HG02884 (cell line): ENCODE results near the gene PPP1R3D.
"Not testable (repeated sequence)": the region's sequence is repeated elsewhere in the genome, so short reads cannot be mapped to it uniquely, and the experiment has no call there.

Experiments used
- ATAC-seq: cut with Tn5 transposase; IDR thresholded peaks from one replicate; pipeline ENCODE4 v1.9.1; 2021; ENCODE audit warnings: mild to moderate bottlenecking, moderate library complexity; ENCODE audit not compliant: unreplicated experiment

Gene PPP1R3D, protein sequence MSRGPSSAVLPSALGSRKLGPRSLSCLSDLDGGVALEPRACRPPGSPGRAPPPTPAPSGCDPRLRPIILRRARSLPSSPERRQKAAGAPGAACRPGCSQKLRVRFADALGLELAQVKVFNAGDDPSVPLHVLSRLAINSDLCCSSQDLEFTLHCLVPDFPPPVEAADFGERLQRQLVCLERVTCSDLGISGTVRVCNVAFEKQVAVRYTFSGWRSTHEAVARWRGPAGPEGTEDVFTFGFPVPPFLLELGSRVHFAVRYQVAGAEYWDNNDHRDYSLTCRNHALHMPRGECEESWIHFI

DNA sequence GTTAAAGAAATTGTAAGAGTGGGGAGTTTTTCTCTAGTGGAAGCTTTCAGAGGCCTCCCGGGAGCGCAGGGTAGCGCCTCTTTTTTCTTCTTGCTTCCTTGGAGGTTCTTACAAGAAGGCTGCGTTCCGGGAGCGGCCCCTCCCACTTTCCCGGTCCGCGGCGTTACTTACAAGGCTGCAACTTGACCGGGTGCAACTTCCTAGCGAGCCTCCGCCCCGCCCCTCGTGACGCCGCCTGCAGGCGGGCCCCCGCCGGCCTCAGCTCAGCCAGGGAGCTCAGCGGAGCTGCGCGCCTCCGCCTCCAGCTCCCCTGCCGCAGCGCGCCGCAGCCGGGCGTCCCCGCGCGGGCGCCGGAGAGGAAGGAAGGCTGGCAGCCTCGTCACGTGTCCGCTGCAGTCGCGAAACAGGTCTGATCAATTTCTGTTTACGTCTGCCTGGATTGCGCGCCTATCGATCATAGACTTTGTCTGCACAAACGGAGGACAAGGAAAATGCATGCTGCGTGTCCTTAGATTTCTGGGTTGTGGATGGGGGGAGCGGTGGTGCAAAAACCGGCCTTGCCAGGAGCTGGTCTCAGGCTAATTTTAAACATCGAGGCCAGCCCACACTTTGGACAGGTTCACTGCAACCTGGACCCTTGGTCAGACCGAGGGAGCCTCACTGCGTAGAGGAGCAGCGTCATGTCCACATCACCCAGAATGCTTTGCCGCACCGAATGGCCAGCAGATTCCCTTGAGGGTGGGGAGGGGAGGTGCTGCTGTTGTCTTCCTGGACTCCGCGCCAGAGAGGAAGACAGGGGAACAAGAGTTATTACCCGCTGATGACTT lies at the start of gene PPP1R3D, which contains the start of gene FAM217B:
Gene PPP1R3D (minus strand): TSS at position 177 of the 827 bp plus-strand sequence. CDS start 374 bp downstream, outside the sequence.
Gene FAM217B (plus strand): TSS at position 261 of the 827 bp plus-strand sequence. CDS start 3,555 bp downstream, outside the sequence.
- peak; percentile 94 for ATAC-seq

DNA sequence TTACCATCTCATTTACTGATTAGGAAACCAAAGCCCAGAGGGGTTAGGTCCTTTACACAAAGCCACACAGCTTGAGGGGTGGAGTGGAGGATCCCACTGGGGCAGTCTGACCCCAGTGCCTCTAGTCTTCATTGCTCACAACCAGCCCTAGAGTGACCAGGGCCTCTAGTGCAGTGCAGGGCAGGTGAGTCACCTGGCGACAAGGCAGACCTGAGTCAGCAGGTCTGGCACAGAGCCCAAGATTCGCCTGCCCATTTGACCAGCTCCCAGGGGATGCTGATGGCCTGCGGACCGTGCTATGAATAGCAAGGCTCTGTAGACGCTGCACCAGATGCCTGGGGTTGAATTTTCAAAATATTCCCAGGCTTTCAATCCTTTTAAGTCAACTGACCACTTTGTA lies 48.0 kb upstream of the PPP1R3D start:
- ATAC-seq: no peak

DNA sequence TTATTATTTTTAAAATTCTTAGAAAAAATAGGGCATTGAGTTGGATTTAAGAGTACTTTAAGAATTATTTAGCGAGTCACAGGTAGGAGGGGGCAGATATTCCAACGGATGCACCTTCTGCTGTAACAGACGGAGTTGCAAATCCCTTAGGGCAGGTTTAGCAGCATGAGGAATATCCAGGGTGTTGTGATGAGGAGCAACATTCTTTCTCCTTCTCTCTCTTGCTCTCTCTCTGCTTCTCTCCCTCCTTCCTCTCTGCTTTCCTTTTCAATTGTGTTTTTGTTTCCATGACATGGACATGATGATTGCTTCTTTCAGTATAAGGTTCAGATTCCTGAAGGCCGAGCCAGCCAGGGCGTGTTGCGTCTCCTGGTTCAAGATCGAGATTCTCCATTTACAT lies 47.0 kb upstream of the PPP1R3D start:
- ATAC-seq: no peak

DNA sequence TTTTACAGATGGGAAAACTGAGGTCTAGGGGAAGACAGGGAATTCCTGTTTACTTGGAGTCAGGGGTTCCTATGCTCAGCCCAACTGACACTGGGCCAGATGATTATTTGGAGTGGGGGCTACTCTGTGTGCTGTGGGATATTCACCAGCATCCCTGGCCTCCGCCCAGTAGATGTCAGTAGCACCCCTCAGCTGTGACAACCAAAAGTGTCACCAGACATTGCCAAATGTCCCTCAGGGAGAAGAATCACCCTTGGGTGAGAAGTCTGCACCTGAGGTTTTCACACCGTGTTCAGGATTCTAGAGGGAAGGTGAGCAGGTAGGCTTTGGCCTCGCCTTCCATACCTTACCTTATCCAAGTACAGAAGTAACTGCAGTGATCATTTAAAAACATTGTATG lies 45.8 kb upstream of the PPP1R3D start:
- no peak for ATAC-seq

DNA sequence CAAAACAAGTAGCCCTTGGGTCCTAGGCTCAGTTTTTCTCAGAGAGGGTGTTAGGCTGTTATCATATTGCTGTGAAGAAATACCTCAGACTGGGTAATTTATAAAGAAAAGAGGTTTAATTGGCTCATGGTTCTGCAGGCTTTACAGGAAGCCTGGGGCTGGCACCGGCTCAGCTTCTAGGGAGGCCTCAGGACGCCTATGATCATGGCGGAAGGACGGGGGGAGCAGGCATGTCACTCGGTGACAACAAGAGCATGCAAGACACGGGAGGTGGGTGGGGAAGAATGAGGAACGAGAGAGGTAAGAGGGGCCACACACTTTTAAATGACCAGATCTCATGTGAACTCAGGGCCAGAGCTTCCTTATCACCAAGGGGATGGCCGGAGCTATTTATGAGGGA lies 45.1 kb upstream of the PPP1R3D start:
- no peak for ATAC-seq

DNA sequence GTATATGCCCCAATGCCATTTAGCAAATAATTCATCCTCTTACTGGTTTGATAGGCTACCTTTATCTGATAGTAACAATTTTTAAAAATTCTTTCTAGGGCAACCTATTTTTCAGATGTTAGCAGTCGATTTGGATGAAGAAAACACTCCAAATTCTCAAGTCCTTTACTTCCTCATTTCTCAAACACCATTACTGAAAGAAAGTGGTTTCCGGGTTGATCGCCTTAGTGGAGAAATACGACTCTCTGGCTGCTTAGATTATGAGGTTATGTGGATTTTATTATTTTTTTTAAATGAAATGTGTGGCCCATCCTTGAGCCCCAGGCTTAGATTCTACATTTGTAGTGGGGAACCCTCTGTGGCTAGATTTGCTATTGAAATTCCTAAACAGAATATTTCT lies 44.4 kb upstream of the PPP1R3D start:
- no peak for ATAC-seq

DNA sequence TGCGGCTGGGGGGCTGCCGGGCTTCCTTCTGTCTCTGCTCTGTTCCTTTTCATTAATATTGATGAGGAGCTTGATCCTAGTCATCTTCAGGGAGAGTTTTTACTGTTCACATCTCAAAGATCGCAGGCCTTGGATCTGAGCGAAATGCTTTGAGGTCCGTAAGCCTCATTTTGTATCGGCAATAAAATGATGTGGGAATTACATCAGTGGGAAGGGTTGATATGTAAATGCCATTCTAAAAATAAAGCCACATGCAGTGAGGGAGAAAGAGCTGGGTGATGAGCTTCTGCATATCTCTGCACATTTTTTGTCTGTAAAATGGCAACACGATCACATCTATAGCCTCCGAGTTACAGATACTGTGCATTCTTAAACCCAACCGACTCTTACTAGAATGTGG lies 43.0 kb upstream of the PPP1R3D start:
- ATAC-seq: no peak

DNA sequence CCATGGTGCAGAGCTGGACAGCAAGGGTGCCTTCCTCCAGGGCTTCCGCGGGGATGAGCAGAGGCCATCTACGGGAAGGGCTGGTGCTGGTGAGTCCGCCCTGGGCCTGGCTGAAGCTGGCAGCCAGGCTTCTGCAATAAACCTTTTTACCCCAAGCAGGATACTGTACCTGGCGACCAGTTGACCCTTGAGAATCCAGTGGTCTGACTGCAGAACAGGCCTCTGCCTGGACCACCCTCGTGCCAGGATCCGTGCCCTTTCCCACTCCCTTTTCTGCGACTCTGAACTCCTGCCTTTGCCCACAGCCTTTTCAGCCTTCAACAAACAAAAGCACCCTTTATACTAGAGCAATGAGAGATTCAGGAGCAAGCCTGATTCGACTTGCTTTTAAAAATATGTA lies 37.0 kb upstream of the PPP1R3D start:
- no peak for ATAC-seq

DNA sequence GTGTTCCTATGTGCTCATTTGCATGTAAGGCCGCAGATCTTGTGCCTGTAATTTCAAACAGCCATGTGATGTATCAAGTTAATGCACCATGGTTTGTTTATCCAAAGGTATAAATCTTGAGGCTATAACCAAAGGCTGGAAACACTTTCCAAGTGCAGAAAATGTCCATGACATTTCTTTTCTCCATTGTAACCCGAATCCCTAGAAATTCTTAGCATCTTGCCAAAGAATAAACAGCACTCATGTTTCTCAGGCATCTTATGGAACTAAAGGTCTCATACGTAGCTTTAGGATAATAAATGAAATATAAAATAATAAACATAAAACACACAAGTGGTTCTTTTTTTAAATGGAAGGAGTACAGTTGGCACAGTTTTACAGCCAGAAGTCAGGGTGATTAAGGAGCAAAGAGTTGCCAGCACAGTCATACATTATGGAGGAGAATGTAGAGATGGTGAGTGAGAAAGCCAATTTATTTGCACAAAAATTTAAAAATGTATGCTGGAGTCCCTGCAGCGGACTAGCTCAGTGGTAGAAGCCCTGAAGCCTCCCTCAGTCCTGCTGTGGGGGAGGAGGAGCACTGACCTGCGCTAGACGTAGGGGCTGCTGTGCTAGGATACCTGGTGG lies 36.2 kb upstream of the PPP1R3D start:
- no peak for ATAC-seq

DNA sequence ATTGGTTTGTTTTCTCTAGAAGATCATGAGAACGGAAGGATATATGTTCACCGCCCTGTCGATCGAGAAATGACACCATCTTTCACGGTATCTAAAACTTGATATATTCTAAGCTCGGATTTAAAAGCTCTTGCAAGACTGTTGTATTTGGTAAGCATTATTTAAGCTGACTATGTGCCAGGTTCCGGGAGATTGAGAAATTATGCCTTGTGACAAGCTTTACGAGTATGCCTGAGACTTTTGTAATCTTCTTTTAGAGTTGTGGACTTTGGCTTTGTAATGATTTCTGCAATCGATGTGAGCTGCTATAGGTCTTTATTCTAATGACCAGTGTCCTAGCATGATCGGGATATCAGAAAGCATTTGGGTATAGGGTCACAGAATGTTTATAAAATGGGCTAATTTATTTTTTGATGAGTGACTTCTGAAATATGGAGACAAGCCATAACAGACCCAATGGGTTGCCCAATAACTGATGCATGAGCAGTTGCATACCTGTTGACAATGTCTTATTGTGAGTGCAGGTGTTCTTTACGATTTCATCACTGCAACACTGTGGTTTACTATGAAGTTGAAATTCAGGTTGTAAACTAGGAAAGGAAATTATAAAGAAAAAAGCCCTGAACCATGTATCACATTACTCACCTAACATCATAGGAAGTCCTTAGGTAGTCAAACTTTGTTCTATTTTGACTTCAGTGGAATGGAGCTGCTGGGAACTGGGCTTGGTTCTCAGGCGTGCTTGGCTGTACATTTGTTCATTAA lies 32.1 kb upstream of the PPP1R3D start:
- ATAC-seq: no peak

DNA sequence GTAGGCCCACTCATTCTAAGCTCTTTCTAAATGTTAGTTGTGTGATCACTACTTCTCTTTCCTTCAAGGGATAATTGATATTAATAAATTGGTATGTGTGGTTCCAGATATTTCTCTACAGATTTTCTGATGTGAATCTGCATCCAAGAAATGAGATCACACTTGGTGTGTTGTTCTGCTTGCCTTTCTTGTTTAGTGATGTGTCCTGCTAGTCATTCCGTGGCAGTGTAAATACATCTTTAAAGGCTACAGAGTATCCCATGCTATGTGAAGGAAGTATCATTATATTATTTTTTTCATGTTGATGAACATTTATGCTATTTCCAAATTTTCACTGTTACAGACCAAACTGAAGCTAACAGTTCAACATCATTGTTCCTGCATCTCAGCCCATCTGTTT lies 31.3 kb upstream of the PPP1R3D start:
- no peak for ATAC-seq

DNA sequence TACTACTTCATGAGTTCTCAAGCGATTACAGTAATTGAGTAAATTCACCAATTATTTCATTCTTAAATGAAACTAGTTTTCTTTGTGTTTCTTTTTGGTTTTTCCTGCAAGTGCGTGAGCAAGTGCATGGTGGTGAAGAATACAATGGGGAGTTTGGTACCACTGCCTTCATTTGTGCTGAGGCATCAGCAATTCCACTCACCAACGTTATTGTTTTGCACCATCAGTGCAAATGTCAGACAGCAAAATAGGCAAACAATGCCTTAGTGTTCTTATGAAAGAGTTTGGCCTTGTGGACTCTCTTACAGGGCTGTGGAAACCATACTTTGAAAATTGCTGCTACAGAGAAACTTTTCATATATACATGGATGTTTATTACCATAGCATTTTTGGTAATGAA lies 26.3 kb upstream of the PPP1R3D start:
- no peak for ATAC-seq

DNA sequence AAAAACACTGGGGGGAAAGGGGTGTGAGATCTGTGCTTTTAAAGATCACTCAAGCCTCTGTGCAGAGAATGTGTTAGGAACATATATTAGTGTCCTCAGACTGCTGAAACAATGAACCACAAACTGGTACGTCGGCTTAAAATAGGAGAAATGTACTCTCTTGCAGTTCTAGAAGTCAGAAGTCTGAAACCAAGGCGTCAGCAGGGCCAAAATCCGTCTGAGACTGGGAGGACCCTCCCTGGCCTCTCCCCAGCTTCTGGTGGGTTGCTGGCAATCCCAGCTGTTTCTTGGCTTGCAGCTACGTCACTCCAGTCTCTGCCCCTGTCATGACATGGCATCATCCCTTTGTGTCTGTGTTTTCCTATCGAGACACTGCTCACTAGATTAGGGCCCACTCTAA lies 22.1 kb upstream of the PPP1R3D start:
- no peak for ATAC-seq

DNA sequence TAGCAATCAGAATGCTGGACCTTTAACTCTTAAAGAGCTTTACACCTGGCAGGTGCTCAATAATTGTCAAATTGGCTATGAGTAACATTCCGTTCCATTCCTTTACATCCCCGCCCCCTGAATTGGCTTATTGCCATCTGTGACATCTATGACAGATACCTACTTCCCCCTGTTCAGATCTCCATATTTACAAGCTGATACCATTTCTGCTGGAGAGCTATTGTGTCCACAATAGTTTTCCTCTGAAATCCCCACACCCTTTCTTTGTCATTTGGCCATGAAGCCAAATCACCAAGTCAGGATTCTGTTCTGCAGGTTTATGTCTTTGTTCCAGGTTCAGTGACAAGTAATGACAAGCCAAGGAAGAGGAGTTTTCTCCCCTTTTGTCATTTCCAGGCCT lies 21.3 kb upstream of the PPP1R3D start:
- ATAC-seq: no peak

DNA sequence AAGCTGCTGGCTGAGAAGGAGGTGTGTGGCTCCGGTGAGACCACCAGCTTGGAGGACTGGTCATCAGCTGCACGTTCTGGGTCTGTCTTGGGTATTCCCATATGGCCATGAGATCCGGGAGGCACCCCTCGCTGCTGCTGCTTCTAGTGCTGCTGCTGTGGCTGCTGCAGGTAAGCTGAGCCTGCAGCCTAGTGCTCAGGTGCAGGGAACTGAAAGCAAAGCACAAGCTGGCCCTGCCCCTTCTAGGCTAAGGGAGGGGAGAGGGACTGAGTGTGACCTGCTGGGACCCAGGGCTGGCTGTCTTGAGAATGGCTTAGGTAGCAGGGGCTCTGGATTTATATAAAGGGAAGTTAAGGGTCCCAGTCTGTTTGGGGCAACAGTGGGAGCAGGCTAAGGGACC lies 18.5 kb upstream of the PPP1R3D start:
- ATAC-seq: no peak

DNA sequence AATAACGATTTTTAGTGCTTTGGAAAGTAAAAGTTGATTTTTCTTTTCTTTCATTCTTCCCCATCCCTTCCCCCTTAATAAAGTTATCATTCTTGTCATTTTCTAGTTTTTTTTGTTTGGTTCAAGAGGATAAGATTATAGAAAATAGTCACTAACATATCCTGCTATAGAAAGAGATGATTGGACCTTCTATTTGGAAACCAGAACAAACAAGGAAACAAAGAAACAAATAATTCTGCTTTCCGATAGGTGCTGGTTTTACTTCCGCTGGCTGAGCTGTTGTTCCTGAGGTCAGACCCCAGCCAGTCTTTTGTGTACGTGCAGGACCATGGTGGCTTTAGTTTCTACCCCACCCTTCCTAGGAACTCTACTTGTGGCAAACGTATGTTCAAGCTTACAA lies 18.0 kb upstream of the PPP1R3D start, which contains the start of gene CDH26:
Gene CDH26 (plus strand): TSS at position 301 of the 400 bp plus-strand sequence. CDS start 304 bp downstream, outside the sequence.
- ATAC-seq: no peak

DNA sequence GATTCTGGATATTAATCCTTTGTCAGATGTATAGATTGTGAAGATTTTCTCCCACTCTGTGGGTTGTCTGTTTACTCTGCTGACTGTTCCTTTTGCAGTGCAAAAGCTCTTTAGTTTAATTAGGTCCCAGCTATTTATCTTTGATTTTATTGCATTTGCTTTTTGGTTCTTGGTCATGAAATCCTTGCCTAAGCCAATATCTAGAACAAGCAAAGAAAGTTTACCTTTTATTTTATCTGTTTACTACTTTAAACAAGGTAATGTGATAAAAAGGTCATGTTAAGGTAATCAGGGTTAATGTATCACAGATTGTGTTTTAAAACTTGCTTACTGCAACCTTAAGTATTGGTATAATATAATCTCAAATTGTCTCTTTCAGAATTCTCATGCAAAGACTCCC lies 17.5 kb upstream of the PPP1R3D start:
- ATAC-seq: not testable (repeated sequence)

DNA sequence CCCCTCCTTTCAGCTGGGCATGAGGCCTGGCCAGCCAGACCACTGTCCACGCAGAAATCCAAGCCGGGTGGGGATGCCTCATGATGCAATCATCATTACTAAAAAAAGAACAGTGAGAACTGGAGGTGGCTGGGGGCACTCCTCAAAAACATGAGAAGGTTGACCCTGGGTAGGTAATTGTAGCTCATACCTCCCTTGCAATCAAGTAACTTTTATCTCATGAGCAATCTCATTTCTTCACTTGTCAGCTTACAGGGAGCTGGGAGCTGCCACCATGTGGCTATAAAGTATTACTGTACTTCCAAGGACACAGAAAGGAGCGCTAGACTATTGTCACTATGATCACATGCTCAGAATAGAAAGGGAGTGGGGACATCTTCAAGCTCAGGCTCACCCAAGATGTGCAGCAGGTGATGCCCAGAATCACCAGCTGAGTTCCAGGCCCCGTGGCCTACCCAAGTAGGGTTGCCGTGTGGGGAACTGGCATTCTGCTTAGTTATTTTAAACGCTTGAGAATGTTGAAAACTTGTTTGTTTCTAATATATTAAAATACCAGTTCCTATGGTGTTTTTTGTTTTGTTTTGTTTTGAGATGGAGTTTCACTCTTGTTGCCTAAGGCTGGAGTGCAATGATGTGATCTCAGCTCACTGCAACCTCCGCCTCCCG lies 15.2 kb upstream of the PPP1R3D start:
- ATAC-seq: no peak

DNA sequence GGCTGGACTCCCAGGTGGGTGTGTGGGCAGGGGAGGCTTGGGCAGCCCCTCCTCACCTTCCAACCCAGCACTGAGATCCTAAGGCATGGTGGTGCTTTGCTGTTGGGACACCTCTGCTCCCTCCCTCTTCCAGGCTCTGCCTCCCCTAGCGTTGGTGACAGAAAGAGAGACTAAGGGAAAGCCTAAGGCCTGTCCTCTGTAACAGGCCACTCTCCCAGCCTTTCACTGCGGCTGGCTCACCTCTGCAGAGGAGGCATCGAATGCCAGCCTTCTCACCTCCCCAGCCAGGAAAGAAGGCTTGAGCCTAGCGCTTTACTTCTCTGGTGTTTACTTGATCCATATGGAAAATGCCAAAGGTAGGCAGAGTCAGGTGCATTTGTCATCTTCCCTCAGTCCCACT lies 14.6 kb upstream of the PPP1R3D start:
- no peak for ATAC-seq

DNA sequence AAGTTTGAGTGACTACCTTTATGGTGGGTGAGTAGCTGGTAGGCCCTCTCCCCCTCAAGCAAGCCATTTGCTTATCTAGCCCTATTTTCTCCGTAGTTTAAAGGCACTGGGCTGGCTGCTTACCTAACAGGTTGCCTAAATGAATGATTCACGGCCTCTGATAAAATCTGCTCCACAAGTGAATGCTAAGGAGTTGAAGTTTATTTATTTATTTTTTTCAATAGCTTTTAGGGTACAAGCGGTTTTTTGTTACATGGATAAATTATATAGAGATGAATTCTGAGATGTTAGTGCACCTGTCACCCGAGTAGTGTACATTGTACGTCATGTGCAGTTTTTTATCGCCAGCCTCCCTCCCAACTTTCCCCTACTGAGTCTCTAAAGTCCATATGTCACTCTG lies 9.8 kb upstream of the PPP1R3D start:
- ATAC-seq: no peak
